ENCODE data around the gene VWA8.
"Not testable (repeated sequence)": the region's sequence is repeated elsewhere in the genome, so short reads cannot be mapped to it uniquely, and the experiment has no call there.

Gene VWA8

DNA sequence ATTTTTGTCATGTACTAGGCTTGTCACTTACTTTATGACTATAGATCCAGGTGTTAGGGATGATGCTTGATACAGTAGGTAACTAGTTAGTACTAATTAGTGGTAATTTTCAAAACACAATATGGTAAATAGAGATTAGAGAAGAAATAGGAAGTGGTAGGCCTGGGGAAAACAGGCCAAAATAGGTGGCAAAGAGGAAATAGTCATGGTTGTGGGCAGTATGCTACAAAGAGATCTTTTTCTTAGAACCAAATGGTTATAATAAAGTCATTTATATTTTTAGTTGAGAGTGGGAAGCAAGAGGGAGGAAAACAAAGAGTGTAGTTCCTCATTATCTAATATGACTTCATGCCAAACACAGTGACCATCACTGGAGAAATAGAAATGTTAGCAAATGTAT, 9.1 kb upstream of the VWA8 start:
- H3K27ac ChIP-seq: no peak overlapping the region
- DNase-seq (ENCODE audit: low read depth, low spot score): no peak

DNA sequence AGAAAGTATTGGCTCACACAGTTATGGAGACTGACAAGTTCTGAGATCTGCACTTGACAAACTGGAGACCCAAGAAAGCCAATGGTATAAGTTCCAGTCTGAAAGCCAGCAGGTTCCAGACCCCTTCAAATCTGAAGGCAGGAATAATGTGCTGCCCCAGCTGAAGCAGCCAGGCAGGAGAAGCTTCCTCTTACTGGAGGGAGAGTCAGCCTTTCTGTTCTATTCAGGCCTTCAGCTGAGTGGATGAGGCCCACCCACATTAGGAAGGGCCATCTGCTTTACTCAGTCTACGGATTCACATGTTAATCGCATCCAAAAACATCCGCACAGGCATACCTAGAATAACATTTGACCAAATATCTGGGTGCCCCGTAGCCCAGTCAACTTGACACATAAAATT, 8.2 kb upstream of the VWA8 start:
- no peak for DNase-seq (ENCODE audit: low read depth, low spot score)
- H3K27ac ChIP-seq: no peak overlapping the region

DNA sequence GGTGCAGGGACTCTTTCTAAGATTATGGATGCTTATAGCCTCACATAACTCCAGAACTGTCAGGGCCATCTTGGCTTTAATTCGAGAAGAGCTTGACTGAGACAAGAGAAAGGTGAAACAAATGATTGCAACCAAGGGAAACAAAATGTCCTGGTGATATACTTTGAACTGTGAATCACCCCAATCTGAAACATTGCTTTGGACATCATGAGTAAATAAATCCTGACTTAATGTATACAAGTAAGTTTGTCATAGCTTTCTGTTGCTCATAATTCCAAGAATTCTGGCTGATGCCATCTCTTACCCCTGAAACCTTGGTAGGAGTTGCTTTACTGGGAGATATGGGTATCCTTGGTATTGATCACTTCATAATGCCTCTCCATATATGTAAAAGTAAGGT, 5.8 kb upstream of the VWA8 start:
- H3K27ac ChIP-seq: peak overlapping the region; percentile 44
- no peak for DNase-seq (ENCODE audit: low read depth, low spot score)

DNA sequence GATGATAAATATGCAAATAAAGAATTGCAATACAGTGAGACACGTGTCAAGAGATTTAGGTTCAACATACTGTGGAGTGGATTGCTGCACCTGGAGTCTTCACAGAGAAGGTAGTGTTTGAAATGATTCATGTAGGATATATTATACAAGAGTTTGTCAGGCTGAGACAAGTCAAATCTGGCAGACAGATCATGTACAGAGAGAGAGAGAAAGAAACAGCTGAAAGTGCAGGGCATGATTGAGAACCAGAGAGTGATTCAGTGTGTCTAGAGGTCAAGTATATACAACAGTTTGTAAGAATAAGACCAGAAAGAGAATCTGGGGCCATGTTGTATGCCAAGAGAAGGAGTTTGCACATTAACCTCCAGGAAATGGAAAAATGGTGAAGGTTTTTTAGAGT, 2.1 kb upstream of the VWA8 start:
- H3K27ac ChIP-seq: peak overlapping the region; percentile 88
- DNase-seq (ENCODE audit: low read depth, low spot score): peak; percentile 97

DNA sequence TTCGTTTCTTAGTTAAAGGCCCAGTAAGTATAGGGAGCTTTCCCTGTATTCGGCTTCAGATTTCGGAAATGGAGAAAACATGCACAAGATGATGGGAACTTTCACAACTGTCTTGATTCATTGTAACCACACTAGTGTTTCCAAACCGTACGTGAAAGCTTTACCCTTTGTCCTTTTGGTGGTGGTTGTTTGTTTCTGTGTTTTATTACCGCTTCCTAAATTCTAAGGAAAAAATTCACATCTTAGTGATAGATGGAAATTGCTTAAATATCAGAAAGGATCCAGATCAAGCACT, 504 bp upstream of the VWA8 start:
- peak overlapping the region; percentile 88 for H3K27ac ChIP-seq
- DNase-seq (ENCODE audit: low read depth, low spot score): no peak

DNA sequence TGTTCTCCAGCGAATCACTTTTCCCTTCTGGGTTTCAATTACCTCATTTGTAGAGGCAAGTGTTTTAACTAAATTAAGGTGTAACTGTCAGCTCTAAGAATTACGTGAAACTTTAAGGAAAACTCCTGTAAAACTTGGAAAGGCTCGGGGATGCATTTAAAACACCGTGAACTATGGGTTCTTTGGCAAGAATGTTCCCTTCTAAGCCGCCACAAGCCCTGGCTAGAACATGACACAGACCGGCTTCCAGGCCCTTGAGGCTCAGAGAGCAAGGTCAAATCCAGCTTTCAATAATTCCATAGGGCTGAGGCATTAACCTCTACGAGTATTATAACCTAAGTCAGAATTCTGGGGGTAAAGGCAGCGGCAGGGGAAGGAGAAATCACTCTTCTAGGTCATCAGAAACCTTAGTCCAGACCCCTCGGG, 685 bp downstream of the VWA8 start:
- peak overlapping the region; percentile 88 for H3K27ac ChIP-seq
- no peak for DNase-seq (ENCODE audit: low read depth, low spot score)

DNA sequence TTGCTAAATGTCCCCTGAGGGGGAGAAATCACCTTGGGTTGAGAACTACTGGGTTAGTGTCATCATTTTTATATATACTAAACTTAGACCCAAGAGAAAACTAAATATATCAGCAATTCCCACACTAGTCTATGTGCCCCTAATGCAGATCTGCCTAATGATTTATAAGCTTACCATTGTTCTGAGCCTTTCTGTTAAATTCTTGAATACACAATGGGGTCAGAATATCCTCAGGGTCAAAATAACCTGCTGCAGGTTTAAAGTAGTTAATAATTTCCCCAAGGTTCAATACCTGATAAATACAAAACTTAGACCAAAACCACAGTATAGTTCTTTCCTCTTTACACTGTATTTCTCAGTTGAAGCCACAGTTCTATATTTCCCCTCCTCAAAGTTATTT, 4.6 kb downstream of the VWA8 start:
- no peak overlapping the region for H3K27ac ChIP-seq
- DNase-seq (ENCODE audit: low read depth, low spot score): no peak

DNA sequence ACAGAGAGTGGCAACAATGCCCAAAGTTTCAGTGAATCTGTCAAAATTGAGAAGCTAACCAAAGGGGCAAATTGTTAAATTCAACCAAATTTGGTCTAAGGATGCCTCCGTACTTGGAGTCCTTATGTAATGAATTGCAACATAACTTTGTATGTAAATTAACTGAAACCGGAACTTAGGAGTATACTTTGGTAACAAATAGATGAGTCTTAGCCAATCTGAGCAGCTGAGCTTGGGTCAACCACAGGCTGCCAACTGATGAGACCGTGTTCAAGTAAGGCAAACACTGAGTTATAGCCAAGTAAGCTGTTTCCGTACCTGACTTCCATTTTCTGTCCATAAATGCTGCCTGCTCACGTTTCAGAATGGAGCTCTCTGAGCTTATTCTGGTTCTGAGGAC, 5.3 kb downstream of the VWA8 start:
- no peak overlapping the region for H3K27ac ChIP-seq
- no peak for DNase-seq (ENCODE audit: low read depth, low spot score)

DNA sequence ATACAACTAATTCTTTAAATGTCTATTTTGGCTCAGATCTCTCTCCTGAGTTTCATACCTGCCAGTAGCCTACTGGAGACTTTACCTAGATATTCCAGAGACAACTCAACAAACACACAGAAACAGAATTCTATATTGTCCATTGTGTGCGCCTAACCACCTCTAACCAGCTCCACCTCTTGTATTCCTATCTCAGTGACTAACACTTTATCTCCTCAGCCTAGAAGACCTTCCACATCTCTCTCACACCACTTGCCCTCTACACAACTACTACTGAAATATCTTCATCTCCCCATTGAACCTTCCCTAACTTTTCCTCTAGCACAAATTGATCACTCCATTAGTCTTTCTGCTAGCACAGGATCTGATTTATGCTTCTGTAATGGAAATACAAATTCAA, 6.7 kb downstream of the VWA8 start:
- no peak for DNase-seq (ENCODE audit: low read depth, low spot score)
- H3K27ac ChIP-seq: no peak overlapping the region

DNA sequence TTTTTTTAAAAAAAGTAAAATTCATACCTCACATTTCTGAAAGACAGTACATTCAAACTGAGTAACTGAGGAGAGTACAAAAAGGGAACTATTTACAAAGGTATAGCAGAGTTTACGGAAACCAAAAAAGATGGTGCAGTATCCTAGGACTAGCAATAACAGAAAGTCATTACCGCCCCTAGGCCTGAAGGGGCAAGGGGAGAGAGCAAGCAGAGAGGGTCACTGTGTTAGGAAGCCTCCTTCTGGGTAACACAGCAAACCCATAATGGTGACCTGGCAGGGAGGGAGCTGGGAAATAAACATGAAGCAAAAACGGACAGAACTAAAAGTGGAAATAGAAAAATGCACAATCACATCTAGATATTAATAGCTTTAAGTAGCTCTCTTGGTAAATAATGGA, 8.2 kb downstream of the VWA8 start:
- no peak for DNase-seq (ENCODE audit: low read depth, low spot score)
- H3K27ac ChIP-seq: no peak overlapping the region

DNA sequence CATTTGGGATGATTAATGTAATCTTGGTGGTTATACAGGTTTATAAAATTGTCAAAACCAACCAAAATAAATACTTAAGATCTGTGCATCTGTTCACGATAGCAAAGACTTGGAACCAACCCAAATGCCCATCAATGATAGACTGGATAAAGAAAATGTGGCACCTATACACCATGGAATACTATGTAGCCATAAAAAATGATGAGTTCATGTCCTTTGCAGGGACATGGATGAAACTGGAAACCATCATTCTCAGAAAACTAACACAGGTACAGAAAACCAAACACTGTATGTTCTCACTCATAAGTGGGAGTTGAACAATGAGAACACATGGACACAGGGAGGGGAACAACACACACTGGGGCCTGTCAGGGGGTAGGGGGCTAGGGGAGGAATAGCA, 11.8 kb downstream of the VWA8 start:
- H3K27ac ChIP-seq; DNase-seq (ENCODE audit: low read depth, low spot score): not testable (repeated sequence)

DNA sequence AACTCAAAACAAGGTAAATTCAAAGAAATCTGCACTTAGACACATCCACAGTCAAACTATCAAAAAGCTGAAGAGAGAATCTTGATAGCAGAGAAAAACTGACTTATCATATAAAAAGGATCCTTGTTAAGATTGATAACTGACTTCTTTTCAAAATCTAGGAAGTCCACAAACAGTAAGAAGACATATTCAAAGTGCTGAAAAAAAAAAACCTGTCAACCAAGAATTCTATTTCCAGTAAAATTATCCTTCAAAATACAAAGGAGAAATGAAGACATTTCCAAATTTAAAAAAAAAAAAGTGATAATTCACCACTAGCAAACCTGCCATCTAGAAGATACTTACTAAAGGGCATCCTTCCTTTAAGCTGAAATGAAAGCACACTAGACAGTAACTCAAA, 15.0 kb downstream of the VWA8 start:
- H3K27ac ChIP-seq: no peak overlapping the region
- DNase-seq (ENCODE audit: low read depth, low spot score): no peak

DNA sequence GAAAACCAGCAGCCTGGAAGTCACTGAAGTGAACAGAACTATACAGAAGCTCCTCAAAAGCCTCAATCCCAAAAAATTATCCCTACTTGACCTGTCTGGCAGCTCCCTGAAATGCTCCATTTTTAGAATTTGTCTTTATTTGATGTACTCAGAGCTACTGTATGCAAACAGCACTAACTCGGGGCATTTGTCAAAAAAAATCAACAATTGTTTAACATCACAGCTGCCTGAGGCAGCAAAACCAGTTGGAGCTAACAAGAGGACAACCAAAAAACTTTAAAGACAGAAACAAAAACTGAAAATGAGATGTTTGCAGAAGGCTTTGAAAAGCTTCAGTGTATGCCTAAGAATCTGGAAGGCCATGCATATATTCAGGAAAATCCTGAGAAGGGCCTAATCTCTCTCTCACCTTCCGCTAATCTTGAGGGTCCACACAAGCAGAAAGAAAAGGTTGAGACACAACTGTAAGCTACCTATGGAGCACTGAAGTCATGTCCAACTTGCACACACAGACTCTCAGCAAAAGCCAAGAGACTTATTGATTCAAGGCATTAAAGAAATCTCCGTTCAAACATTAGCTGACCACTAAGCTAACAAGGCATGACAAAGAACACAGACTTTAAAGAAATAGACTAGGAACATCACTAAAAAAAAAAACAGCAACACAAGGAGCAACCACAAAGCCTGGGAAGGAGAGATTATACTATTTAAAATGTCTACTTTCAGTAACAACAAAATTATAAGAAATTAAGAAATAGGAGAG, 16.1 kb downstream of the VWA8 start:
- no peak for DNase-seq (ENCODE audit: low read depth, low spot score)
- no peak overlapping the region for H3K27ac ChIP-seq

DNA sequence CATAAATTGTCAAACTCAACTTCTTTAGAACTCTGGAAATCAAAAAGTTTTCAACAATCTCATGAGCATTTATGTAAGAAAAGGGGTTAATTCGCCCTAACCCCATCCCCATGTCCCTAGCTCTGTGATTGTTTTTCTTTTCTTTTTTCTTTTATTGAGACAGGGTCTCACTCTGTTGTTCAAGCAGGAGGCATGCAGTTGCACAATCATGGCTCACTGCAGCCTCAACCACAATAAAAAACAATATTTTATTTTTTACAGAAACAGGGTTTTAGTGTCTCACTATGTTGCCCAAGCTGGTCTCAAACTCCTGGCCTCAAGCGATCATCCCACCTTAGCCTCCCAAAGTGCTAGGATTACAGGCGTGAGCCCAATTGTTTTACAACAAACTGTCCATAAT, 16.7 kb downstream of the VWA8 start:
- no peak for DNase-seq (ENCODE audit: low read depth, low spot score)
- no peak overlapping the region for H3K27ac ChIP-seq

DNA sequence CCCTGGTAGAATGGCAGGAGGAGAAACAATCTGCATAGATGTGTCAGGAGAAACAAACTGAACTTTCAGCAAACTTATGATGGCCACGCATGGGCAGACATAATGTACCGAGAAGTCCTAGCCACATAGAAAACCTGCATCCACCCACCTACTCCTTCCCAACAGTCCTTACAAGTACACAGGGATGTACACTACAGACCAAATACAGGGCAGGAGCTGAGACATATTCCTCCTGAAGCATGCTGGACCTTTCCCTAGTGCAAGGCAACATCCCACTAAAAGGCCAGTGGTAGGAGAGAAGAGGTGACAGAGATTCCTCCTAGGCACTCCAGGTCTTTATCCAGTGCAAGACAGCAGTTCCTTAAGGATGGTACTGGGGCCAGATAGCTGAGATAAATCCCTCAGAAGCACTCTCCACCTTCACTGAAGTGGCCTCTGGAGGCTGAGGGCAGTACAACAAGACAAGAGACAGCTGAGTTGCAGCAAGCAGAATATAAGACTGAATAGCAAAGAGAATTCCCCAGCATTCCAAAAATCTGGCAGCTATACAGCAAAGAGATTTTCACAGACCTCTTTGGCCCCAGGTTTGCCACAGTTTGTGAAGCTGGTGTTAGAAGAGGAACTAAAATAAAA, 18.3 kb downstream of the VWA8 start:
- no peak overlapping the region for H3K27ac ChIP-seq
- DNase-seq (ENCODE audit: low read depth, low spot score): no peak

DNA sequence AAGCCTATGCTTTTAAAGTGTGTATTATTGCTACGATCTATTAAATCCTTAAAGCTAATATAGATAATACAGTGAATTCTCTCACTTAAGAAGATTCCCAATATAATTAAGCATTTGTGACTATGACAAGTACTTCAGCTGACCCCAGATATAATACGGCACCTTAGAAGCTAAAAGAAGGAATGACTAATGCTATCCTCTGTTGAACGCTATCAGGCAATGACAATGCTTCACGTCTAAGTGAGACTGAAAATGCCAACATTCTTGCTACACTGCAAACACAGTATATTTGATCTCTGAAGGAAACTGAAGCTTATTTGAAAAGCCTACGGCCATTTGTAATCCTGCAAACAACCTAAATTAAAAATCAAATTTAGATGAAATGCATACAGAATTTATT, 19.7 kb downstream of the VWA8 start:
- no peak for DNase-seq (ENCODE audit: low read depth, low spot score)
- H3K27ac ChIP-seq: no peak overlapping the region

DNA sequence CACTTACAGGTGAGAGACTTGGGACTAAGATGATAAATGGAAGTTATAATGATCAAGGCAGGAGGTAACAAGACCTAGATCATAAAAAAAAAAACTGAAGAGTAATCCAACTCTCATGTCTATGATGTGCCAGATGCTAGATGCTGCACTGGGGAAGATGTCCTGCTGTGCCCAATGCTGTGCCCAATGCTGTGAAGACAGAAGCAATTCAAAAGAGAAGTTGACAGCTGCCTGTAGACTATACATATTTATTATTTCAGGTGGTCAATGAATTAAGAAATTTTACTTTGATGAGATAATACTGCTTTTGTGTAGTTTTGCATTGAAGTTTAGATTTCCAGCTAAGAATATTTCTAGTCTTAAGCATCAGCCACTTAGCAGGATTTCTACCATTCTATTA, 21.5 kb downstream of the VWA8 start:
- H3K27ac ChIP-seq: no peak overlapping the region
- no peak for DNase-seq (ENCODE audit: low read depth, low spot score)

DNA sequence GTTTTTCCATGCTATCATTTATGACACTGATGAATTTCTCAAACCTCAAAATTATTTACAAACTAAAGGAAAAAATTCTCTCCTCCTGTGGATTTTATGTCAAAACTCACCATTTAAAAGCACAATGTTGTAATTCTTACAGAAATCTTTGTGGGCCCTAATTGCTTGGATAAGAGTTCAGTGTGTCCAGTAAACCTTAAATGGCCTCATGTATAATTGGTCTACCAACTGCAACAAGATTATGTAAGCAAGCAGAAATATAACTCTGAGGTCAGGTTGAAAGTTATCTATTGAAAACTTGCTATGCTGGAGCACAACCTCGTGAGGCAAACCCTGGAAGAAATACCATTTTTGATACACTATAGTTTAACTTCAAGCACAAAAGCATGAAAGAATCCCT, 22.0 kb downstream of the VWA8 start:
- DNase-seq (ENCODE audit: low read depth, low spot score): no peak
- no peak overlapping the region for H3K27ac ChIP-seq

DNA sequence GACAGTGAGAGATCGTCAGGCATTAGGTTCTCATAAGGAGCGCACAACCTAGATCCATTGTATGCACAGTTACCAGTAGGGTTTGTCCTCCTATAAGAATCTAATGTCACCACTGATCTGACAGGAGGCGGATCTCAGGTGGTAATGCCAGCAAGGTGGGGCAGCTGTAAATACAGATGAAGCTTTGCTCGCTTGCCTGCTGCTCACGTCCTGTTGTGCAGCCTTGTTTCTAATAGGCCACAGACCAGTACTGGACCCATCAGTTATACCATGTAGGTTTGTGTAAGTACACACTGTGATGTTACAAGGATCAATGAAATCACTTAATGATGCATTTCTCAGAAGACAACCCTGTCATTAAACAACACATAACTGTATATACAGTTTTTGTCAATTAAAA, 23.5 kb downstream of the VWA8 start:
- no peak for DNase-seq (ENCODE audit: low read depth, low spot score)
- no peak overlapping the region for H3K27ac ChIP-seq

DNA sequence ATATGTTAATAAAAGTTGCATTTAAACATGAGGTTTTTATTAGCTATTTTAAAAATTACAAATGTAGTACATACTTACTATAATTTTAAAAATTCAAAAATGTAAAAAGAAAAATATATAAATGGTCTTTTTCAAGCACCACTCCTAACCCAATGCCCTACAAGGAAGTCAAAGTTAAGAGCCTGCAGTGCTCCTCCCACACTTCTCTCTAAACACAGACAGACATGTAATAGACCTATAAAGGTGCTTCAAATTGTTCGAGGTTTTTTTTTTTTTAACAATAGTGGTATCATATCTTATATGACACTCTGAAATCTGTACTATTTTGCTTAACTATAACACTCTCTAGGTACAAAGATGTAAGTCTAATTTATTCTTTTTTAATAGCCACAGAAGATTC, 25.4 kb downstream of the VWA8 start:
- DNase-seq (ENCODE audit: low read depth, low spot score): no peak
- no peak overlapping the region for H3K27ac ChIP-seq

DNA sequence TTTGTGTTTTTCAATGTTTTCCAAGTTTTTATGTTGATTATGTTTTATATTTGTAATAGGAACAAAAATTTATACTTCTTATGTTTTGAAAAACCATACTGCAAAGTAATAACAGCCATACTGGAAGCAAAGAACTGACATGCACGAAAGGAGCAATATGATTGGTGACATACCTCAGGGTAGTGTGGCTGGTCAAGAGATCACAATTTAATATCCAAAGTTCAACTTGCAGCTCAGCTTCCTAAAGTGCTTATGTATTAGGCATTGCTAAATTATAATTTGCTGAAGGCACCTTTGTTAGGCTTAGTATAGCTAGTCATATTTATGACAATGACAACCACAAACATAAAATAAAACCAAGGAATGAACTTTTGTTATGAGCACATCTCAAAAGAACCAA, 25.9 kb downstream of the VWA8 start:
- no peak for DNase-seq (ENCODE audit: low read depth, low spot score)
- no peak overlapping the region for H3K27ac ChIP-seq

DNA sequence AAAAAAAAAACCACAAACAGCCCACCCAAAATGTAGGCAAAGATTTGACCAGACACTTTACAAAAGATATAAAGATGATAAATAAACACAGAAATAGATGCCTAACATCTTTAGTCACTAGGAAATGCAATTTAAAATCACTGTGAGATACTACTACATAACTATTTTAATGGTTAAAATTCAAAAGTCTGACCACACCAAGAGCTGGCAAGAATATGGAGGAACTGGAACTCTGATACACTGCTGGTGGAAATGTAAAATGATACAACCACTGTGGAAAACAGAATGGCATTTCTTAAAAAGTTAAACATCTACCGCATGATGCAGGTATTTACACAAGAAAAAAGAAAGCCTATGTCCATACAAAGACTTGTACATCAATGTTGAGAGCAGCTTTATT, 26.8 kb downstream of the VWA8 start:
- no peak for DNase-seq (ENCODE audit: low read depth, low spot score)
- H3K27ac ChIP-seq: no peak overlapping the region

Data from epithelial cell of prostate (primary cell).